Measurements from ENCODE around the gene NEURL2. TPM values are rescaled to one million over a fixed set of nuclear protein-coding genes. Genes with fewer than 3 reads are reported as not detected.

Gene NEURL2
- 4.6 TPM for total RNA-seq

GRCh38 chr20:45890985-45891983, at the start of gene NEURL2, which contains the start of gene CTSA:
Gene NEURL2, minus strand, starts transcription at chr20:45891208. Its CDS starts 217 bp downstream, at chr20:45890991.
Gene CTSA, plus strand, starts transcription at chr20:45891335. Its CDS starts 234 bp downstream, at chr20:45891569.

GRCh38 chr20:45934586-45935415, 43.8 kb upstream of the NEURL2 start, which contains the start of gene PCIF1:
Gene PCIF1, plus strand, starts transcription at chr20:45934683. Its CDS starts 4,317 bp downstream, at chr20:45939000.

GRCh38 chr20:45911486-45912343, 20.7 kb upstream of the NEURL2 start, which contains the start of gene PLTP:
Gene PLTP, minus strand, starts transcription at chr20:45912155. Its CDS starts 703 bp downstream, at chr20:45911452.

GRCh38 chr20:45887346-45887715, 3.7 kb downstream of the NEURL2 start, which contains the start of gene SPATA25:
Gene SPATA25, minus strand, starts transcription at chr20:45887622. Its CDS starts 32 bp downstream, at chr20:45887590.

GRCh38 chr20:45880988-45881788, 9.8 kb downstream of the NEURL2 start, which contains the start of gene ZSWIM1:
Gene ZSWIM1, plus strand, starts transcription at chr20:45881227. Its CDS starts 1,366 bp downstream, at chr20:45882593.

GRCh38 chr20:45857114-45857881, 33.7 kb downstream of the NEURL2 start, which contains the start of the genes ACOT8 and ZSWIM3:
Gene ACOT8, minus strand, starts transcription at chr20:45857392. Its CDS starts 77 bp downstream, at chr20:45857315.
Gene ZSWIM3, plus strand, starts transcription at chr20:45857614. Its CDS starts 212 bp downstream, at chr20:45857826.

Other genes starting within 250 kb of the NEURL2 start
- not detected for gene WFDC11, start 221.0 kb downstream of the NEURL2 start, total RNA-seq
- not detected for gene WFDC13, start 189.2 kb downstream of the NEURL2 start, total RNA-seq
- not detected for gene WFDC10B, start 186.2 kb downstream of the NEURL2 start, total RNA-seq
- gene SPINT4, start 168.9 kb downstream of the NEURL2 start, total RNA-seq, result not detected
- 0.69 TPM for gene WFDC3, start 99.3 kb downstream of the NEURL2 start, total RNA-seq
- 12.5 TPM for gene DNTTIP1, start 99.3 kb downstream of the NEURL2 start, total RNA-seq
- gene UBE2C, start 78.6 kb downstream of the NEURL2 start, total RNA-seq, result 7.6 TPM
- gene TNNC2, start 63.9 kb downstream of the NEURL2 start, total RNA-seq, result not detected
- gene SNX21, start 57.4 kb downstream of the NEURL2 start, total RNA-seq, result 21.0 TPM
- 40.4 TPM for gene ACOT8, start 33.8 kb downstream of the NEURL2 start, total RNA-seq
- gene ZSWIM3, start 33.6 kb downstream of the NEURL2 start, total RNA-seq, result 13.8 TPM
- 6.7 TPM for gene ZSWIM1, start 10.0 kb downstream of the NEURL2 start, total RNA-seq
- gene SPATA25, start 3.6 kb downstream of the NEURL2 start, total RNA-seq, result 1.6 TPM
- gene CTSA, start 127 bp upstream of the NEURL2 start, total RNA-seq, result 28.4 TPM
- gene PLTP, start 20.9 kb upstream of the NEURL2 start, total RNA-seq, result 49.8 TPM
- 12.5 TPM for gene PCIF1, start 43.5 kb upstream of the NEURL2 start, total RNA-seq
- gene ZNF335, start 81.0 kb upstream of the NEURL2 start, total RNA-seq, result 15.5 TPM
- 0.23 TPM for gene MMP9, start 117.7 kb upstream of the NEURL2 start, total RNA-seq
- 113 TPM for gene SLC12A5, start 138.0 kb upstream of the NEURL2 start, total RNA-seq
- 21.9 TPM for gene NCOA5, start 198.8 kb upstream of the NEURL2 start, total RNA-seq
- gene CD40, start 227.1 kb upstream of the NEURL2 start, total RNA-seq, result 0.92 TPM

Measured in diencephalon (tissue), 1 donor.